NOMO-1 (cell line): ENCODE measurements around the gene CD84.
"Not testable (repeated sequence)": the region's sequence is repeated elsewhere in the genome, so short reads cannot be mapped to it uniquely, and the experiment has no call there.

Source experiments
- DNase-seq, 2 experiments: peaks; one replicate each; lab custom pipeline; 2025; ENCODE audit not compliant: unreplicated experiment in 2 of 2; lab: John Stamatoyannopoulos, UW

CD84 gene

DNA sequence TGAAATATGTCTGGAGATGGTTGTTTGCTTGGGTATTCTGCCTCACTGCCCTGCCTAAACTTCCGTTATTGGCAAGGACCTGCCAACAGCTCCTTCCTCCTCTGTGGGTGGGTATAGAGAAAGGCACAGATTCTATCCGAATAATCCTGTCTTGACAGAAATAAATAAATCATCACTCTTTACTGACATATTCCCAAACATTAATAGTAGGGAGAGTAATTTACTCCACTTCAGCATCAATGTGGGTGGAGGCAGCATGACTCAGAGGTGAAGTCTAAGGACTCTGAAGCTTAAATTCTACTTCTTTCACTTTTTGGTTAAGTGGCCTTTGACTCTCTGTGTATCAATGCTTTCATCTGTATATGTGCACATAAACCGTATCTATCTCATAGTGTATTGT lies 2.9 kb downstream of the CD84 start:
- no peak for DNase-seq

DNA sequence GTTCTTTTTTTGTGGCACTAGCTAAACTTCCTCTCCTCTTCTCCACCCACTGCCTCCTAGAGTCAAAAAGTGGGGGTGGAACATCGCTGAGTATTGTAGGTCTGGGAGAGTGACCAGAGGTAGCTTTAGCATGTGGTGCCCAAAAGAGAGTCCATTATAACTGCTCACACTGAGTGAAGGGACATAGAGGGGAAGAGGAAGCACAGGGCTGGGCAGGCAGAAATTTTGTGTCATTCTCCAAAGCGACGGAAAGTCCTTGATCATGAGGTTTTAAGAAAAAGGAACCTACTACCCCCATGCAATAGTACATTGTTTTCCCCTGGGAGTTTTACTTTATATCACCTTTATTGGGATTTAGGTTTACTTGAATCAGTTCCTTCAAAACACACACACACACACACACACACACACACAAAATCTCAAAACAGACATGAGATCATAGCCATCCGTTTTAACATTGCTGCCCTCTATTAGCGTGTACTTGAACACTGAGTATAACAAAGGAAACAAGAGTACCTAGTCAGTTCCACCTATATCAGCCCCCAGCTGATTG lies 4.1 kb downstream of the CD84 start:
- peak; percentile 60 to 78 for DNase-seq

- no peak for DNase-seq
These were observed 8.5 kb downstream of the CD84 start for GRCh38 chr1:160570840-160571239.

GRCh38 chr1:160569806-160570205 lies 9.5 kb downstream of the CD84 start:
- no peak for DNase-seq

DNA sequence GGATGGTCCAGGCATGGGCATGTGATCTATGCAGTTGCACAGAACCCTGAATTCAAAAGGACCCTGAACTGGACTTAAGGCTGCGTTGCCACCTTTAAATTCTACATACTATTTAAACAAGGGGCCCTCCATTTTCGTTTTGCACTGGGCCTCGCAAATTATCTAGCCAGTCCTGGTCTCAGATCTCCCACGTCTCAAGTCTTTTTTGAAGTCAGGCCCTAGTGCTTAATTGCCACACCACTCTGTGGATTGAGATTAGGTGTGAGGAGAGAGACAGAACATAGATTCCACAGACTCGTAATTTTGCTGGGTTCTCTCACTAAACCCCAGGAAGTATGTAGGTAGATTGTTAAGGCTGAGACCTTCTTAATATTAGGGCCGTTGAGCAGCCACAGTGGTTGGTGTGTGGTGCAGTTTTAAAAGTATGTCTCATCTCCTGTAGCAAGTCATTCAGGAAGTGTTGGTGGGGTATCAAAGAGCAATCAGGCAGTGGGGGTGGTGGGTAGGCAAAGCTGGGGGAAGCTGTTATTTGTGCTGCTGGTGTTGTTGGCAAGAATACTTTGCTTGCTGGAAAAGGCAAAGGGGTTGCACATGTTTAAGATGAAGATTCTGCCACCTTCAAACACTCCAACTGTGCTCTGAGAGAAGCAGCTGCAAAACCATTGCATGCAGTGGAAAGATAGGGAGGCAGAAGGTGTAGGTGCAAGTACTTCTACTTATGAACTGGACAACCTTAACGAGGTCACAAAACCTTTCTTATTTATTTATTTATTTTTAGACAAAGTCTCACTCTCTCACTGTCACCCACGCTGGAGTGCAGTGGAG lies 11.2 kb downstream of the CD84 start:
- peak in 1 of 2 experiments; percentile 11 for DNase-seq

- no peak for DNase-seq
These were observed 12.0 kb downstream of the CD84 start for GRCh38 chr1:160567341-160567740.

- DNase-seq = no peak
These were observed 13.7 kb downstream of the CD84 start for GRCh38 chr1:160565564-160565963.

- not testable (repeated sequence) for DNase-seq
These were observed 16.1 kb downstream of the CD84 start for GRCh38 chr1:160563230-160563629.

DNA sequence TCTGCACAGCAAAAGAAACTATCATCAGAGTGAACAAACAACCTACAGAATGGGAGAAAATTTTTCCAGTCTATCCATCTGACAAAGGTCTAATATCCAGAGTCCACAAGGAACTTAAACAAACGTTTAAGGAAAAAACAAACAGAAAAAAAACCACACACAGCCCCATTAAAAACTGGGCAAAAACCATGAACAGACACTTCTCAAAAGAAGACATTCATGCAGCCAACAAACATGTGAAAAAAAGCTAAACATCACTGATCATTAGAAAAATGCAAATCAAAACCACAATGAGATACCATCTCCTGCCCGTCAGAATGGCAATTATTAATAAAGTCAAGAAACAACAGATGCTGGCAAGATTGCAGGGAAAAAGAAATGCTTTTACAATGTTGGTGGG lies 16.6 kb downstream of the CD84 start:
- DNase-seq = not testable (repeated sequence)

DNA sequence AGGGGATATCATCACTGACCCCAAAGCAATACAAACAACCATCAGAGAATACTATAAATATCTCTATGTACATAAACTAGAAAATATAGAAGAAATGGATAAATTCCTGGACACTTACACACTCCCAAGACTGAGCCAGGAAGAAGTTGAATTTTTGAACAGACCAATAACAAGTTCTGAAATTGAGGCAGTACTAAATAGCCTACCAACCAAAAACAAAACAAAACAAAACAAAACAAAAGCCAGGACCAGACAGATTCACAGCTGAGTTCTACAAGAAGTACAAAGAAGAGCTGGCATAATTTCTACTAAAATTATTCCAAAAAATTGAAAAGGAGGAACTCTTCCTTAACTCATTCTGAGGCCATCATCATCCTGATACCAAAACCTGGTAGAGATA lies 18.5 kb downstream of the CD84 start:
- DNase-seq = no peak

GRCh38 chr1:160560045-160560705 lies 19.1 kb downstream of the CD84 start:
- no peak for DNase-seq

DNA sequence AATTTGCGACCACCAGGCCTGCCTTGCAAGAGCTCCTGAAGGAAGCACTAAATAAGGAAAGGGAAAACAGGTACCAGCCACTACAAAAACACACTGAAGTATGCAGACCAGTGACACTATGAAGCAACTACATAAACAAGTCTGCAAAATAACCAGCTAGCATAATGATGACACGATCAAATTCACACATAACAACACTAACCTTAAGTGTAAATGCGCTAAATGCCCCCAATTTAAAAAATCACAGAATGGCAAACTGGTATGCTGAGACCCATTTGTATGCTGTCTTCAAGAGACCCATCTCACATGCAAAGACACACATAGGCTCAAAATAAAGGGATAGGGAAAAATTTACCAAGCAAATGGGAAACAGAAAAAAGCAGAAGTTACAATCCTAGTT lies 19.9 kb downstream of the CD84 start:
- DNase-seq = not testable (repeated sequence)

DNA sequence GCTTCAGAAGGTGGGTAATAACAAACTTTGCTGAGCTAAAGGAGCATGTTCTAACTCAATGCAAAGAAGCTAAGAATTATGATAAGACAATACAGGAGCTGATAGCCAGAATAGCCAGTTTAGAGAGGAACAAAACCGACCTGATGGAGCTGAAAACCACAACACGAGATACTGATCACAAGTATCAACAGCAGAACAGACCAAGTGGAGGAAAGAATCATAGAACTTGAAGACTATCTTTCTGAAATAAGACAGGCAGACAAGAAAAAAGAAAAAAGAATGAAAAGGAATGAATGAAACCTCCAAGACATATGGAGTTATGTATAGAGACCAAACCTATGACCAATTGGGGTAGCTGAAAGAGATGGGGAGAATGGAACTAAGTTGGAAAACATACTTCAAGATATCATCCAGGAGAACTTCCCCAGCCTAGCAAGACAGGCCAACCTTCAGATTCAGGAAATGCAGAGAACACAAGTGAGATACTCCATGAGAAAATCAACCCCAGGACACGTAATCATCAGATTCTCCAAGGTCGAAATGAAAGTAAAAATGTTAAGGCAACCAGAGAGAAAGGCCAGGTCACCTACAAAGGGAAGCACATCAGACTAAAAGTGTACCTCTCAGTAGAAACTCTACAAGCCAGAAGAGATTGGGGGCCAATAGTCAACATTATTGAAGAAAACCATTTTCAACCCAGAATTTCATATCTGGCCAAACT lies 20.5 kb downstream of the CD84 start:
- no peak for DNase-seq

DNA sequence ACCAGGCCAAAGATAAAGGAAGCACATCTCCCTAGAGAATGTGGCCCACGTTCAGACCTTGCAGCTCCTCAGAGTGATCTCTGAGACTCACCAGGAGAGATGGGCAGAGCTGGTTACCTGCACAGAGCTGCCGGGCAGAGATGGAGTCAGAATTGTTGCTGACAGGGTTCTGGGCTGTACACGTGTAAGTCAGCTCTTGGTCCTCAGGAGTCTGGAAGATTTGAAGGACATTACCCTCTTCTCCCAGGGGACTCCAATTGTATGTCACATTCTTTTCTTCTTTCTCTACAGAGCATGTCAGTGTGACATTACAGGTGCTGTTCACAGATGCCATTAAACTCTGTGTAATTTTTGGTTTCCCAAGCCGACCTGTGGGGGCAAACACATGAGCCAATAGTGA lies 25.5 kb downstream of the CD84 start:
- DNase-seq = no peak

DNA sequence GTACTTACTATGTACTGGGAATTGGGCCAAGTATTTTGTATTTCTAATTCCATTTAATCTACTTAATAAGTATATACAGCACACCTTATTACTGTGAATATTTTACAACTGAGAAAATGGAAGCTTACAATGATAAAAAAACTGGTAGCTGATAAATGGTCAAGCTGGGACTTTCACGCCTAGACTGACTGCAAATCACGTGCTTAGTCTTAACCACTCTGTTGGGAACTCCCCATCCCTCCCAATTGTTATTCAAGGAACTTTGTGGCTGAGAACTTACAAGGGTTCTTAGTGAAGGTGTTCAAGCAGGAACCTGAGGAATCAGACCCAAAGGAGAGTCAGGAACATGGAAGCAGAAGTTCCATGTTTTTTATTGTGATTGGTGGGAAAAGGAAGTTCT lies 26.9 kb downstream of the CD84 start:
- DNase-seq = no peak

GRCh38 chr1:160550572-160551034 lies 28.7 kb downstream of the CD84 start:
- no peak for DNase-seq

GRCh38 chr1:160549665-160550006 lies 29.7 kb downstream of the CD84 start:
- DNase-seq = no peak

DNA sequence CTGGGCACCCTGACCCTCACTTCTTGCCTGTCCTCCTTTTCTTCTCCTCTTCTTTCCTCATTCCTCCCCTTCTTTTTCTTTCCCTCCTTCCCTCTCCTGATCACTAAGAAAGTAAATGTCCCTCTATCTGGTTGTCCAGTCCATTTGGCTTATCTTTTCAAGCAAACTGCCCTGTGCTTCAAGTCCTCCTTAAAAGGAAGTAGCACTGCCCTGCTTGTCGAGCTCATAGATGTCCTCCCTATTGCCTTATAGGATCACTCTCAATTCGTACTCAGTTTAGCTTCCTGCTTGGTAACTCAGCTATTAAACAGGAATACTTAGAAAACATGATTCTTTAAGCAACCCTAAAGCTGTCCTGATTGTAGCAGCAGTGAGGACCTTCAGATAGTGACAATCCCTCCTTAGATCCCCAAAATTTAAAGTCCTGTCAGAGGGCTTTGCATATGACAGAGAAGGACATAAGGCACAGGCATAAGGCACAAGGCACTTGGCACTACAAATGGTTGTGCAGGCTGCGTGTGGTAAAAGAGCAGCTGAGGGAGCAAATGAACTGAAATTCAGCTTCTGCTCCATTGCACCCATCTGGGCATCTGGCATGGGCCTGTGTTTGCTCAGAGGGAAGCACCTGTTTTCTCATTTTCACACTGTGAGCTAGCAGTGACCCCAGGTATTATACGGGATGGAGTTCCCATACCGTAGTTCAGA lies 30.2 kb downstream of the CD84 start:
- no peak for DNase-seq

- DNase-seq = no peak
These were observed 31.1 kb downstream of the CD84 start for GRCh38 chr1:160548183-160548582.

DNA sequence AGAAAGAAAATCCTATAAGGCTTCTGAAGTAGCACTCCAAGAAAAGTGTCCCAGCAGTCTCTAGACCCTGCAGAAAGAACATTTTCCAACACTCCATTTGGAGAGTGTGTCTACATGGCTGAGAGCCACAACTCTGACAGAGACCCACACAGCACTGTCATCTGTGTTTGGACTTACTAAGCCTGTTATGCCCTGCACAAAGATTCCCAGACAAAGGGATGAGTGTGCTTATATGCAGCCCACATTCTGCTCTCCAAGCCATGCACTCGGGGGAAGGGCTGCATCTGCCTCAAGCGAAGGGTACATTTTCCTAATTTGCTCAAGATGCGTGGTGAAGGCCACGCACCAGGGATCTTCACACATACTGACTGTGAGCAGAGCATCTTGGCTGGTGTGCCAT lies 31.9 kb downstream of the CD84 start:
- no peak for DNase-seq

DNA sequence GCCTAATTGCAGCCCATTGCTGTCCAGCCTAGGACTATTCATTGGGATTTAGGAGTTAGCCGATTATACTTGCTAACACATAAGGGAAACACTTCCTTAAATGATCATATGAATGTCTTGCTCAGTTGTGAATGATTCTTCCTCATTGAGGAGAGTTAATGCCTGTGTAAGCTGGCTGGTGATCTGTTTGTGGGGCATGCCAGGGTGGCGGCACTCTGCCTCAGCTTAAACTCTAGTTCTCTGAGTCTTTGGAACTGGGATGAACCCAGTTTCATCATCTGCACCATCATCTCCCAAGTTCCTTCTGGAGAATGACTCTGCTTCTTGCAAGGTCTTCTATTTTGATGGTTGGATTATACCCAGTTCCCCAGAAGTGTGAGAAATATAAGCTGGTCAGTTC lies 32.4 kb downstream of the CD84 start:
- DNase-seq = no peak
